GM12874 (cell line): ENCODE results near the gene PKNOX2.

ENCODE experiments used
- CTCF ChIP-seq: IDR thresholded peaks from 2 replicates; pipeline ENCODE4 v1.5.1; 2011; ENCODE audit warnings: low read depth, mild to moderate bottlenecking, control low read depth, low read length, moderate library complexity; ENCODE audit not compliant: insufficient read depth

PKNOX2 gene

GRCh38 chr11:125433454-125434121 lies 269.0 kb downstream of the PKNOX2 start:
- peak; percentile 52 for TF ChIP-seq CTCF

GRCh38 chr11:125435461-125436238 lies 271.1 kb downstream of the PKNOX2 start:
- TF ChIP-seq CTCF = no peak

- no peak for TF ChIP-seq CTCF
Observed at GRCh38 chr11:125441648-125442410, 277.3 kb downstream of the PKNOX2 start.

- no peak for TF ChIP-seq CTCF
Observed at GRCh38 chr11:125442946-125443345, 278.4 kb downstream of the PKNOX2 start.

- TF ChIP-seq CTCF = no peak
Observed at GRCh38 chr11:125443767-125444311, 279.3 kb downstream of the PKNOX2 start.

GRCh38 chr11:125445731-125446130 lies 281.2 kb downstream of the PKNOX2 start:
- no peak for TF ChIP-seq CTCF

GRCh38 chr11:125446279-125446678 lies 281.7 kb downstream of the PKNOX2 start:
- TF ChIP-seq CTCF = no peak
